ENCODE results near the gene RAP2A.

- no peak for TF ChIP-seq CTCF (IDR thresholded peaks at IDR 0.05)
- no peak for TF ChIP-seq POLR2A (IDR thresholded peaks at IDR 0.05)
These were observed 25.3 kb downstream of the RAP2A start for GRCh38 chr13:97459215-97459777.

Data from uterus (tissue), 2 donors.